GM18909 (cell line): ENCODE measurements around the gene HPS4.
"Not testable (repeated sequence)": the region's sequence is repeated elsewhere in the genome, so short reads cannot be mapped to it uniquely, and the experiment has no call there.

Experiments used
- ATAC-seq: cut with Tn5 transposase; IDR thresholded peaks from one replicate; pipeline ENCODE4 v1.9.1; 2021; ENCODE audit warnings: mild to moderate bottlenecking; ENCODE audit not compliant: unreplicated experiment, poor library complexity

The HPS4 gene

DNA sequence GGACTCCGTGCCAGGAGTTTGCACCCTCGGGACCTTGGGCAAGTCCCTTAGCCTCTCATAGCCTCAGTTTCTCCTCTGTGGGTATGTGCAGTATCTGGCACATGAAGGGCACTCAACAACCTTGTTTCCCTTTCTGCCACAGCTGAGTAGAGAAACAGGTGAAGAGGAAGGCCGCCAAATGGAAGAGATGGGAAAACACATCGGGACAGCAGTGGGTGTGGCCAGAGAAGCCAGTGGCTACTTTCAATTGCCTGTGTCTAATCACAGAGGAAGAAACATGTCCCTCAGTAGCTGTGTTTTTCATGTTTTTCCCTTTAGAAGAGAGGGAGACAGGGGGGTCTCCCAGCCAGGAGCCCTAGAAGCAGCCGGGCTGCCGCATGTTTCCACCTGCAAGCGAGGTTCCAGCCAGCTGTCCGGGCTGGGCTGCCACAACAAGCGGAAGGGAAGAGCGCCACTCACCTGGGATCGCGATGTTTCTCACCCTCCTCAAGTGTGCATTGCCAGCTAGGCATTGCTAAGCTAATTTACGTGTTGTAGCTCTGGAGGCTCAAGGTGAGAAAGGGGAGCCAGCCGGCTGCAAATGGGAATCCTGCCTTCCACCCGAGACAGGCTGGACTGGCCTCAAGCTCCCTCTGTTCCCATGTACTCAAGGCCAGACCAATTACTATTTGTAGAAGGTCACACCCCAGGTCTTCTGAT lies 37.9 kb downstream of the HPS4 start:
- ATAC-seq = no peak

DNA sequence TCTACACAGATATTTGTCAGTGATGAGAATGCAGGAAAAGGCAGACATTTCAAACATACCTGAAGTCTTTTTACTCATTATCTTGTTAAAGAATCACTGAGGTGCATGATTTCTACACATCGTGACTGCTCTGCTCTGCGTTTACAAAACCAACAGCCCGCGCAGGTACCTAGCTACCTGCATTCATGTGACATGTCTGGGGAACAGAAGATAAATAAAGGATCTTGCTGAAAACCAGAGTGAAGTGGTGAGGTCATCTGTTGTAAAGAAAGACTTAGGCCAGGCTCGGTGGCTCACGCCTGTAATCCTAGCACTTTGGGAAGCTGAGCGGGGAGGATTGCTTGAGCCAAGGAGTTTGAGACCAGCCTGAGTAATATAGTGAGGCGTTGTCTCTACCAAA lies 38.8 kb downstream of the HPS4 start:
- no peak for ATAC-seq

DNA sequence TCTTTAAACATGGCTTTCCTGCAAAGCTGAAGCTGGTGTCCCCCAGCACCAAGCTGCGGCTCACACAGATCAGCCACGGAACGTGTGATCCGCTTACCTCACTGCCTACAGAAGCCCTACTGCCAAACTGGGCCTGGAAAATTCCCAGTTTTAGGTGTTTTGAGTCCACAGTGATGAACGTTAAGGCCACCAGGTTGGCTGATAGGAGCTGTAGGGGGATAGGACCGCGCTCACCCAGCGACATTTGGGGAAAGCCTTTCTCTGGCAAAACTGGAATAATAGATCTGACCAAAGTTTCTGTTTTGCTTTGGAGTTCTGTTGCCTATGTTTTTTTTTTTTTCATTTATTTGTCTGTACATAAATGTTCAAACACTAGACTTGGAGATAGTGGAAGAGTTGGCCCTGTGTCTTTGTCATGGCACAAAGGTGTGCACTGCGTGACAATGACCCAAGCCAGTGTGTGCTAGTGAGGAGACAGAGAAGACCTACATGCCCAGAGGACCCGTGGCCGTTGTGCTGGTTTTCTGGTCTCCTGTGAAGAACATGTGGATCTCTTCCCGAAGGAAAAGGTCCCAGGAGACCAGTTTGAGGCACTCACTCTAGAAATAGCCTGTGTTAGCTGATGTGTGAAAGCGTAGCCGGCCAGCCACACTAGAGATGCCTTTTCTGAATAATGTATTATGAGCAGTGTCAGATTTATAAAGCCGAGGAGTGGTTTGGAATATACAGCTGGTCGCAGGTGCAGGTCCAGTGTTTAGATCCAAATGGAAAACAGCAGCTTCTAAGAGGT lies 39.5 kb downstream of the HPS4 start:
- no peak for ATAC-seq

DNA sequence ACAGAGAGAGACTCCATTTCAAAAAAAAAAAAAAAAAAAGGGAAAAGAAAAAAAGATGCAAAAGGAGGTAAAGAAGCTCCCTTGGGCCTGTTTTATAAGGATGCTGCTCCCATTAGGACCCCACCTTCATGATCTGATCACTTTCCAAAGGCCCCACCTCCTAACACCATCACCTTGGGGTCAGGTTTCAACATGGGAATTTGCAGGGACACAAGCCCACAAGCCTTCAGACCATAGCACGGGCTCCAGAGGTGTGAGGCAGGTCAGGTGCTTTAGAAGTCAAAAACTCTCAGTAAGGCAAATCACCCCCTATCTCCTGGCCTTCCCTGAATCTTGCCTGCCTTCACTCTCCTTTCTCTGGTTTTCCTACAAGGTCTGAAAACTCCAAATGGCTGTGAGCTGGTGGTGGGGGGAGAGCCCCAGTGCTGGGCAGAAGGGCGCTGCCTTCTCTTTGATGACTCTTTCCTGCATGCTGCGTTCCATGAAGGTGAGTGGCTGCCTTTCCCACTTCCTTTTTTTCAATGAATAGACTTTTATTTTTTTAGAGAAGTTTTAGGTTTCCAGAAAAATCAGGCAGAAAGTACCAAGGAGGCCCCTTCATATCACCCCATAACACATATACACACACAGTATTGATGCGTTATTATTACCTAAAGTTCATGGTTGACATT lies 41.4 kb downstream of the HPS4 start:
- ATAC-seq = no peak

DNA sequence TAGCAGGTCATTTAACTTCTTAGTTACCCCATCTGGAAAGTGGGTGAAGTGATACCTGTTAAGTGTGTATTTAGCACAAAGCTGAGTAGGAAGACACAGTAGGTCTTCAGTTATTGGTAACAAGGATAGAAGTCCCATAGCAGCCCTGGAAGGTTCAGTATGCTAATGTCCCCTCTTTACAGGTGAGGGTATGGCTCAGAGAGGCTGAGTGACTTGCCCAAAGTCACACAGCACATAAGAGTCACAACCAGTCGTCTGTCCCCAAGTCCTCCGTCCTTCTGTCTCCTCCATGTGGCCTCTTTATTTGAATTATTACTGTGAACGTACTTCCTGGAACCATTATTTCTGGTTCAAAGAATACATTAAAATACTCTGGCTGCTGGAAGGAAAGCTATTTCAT lies 44.0 kb downstream of the HPS4 start:
- ATAC-seq = no peak

DNA sequence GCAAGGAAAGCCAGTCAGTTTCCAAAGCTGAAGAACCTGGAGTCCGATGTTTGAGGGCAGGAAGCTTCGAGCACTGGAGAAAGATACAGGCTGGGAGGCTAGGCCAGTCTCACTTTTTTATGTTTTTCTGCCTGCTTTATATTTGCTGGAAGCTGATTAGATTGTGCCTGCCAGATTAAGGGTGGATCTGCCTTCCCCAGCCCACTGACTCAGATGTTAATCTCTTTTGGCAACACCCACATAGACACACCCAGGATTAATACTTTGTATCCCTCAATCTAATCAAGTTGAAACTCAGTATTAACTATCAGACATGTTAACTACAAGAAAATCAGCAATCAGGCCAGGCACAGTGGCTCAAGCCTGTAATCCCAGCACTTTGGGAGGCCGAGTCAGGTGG lies 44.8 kb downstream of the HPS4 start:
- ATAC-seq = not testable (repeated sequence)

DNA sequence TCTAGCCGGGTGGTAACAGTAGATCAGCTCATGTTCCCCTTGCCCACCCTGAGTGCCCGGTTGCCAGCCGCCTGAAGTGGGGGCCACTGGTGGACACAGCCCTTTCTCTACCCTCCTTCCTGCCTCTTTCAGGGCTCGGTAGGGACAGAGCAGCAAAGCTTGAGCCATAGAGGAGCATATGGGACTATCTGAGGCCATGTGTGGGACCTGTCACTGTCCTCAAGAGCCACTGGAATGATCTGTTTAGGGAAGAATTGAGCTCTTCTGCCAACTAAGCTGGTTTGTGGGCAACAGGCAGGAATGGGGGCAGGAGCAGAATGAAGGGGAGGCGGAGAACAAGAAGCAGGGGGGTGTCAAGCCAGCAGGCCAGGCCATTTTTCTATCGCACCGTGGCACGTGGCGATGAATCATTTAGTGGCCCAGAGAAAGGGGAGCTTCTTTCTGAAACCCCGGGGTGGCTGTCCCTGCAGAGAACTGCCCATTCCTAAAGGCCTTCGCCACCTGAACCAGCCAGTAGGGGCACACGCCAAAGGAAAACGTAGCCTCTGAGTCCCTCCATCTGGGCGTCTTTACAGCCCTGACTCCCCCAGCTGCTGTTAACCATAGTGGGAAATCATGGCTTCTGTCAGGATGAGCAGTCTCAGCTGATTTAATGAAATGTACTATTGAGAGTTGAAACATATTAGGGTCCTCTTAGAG lies 45.7 kb downstream of the HPS4 start:
- no peak for ATAC-seq

DNA sequence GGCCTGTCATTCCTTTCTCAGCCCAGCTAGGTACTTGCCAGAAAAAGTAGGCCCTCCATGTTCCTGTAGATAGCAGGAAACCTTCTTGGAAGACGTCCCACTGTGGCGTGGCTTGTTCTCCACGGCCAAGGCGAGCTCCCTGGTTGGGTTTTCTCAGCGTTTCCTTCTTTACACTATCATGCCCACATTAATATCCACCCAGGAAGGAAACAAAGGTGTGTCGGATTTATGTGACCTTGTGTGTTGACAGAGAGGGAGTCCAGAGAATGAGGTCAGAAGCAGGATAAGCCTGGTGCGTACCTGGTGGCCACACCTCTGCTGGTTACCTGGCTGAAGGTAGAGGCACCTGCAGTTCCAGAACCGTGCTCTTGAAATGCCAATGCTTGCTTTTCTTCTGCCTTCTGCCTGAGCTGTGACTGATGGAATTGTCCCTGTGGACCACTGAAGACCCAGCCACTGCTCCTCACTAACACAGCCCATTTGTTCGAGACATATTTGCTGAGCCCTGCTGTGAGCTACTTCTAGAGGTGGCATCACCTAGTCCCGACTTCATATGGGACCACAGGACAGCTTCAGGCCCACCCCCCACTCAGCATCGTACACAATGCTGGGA lies 46.6 kb downstream of the HPS4 start:
- ATAC-seq = no peak

DNA sequence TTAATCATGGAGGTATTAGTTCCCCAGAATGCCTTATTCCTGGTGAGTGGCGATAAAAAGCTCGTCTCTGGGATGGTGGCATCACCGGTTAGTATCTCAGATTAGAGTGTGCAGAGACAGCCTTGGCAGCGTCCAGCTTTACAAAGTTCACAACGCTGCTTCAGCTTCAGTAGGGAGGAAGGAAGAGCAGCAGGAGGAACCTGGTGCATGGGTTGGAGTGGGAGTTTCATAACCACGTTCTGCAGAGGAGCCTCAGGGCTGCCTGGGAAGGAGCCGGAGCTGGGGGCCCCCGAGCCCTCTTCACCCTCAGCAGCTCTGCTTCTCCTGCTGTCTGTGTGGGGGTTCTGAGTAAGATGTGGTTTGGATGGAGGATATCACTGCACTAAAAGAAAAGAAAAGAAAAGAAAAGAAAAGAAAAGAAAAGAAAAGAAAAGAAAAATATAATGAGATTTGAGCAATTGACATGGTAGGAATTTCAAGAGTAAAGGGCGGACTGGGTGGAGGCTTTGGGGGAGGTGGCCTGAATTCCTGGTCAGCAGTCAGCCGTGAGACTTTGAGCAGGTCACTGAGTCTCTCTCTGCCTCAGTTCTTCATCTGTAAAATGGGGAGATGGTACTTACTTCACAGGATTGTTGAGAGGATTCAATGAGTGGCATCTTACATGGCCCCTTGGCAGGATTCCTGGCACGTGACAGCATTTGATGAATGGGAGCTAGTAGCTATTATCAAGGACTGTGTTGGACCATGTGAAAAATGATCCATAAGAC lies 48.1 kb downstream of the HPS4 start:
- no peak for ATAC-seq

DNA sequence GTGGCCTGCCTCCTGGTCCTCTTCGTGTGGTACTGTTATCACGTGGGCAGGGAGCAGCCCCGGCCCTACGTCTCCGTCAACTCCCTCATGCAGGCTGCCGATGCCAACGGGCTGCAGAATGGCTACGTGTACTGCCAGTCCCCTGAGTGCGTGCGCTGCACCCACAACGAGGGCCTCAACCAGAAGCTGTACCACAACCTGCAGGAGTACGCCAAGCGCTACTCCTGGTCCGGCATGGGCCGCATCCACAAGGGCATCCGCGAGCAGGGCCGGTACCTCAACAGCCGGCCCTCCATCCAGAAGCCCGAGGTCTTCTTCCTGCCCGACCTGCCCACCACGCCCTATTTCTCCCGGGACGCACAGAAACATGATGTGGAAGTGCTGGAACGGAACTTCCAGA lies 49.8 kb downstream of the HPS4 start:
- ATAC-seq = no peak

DNA sequence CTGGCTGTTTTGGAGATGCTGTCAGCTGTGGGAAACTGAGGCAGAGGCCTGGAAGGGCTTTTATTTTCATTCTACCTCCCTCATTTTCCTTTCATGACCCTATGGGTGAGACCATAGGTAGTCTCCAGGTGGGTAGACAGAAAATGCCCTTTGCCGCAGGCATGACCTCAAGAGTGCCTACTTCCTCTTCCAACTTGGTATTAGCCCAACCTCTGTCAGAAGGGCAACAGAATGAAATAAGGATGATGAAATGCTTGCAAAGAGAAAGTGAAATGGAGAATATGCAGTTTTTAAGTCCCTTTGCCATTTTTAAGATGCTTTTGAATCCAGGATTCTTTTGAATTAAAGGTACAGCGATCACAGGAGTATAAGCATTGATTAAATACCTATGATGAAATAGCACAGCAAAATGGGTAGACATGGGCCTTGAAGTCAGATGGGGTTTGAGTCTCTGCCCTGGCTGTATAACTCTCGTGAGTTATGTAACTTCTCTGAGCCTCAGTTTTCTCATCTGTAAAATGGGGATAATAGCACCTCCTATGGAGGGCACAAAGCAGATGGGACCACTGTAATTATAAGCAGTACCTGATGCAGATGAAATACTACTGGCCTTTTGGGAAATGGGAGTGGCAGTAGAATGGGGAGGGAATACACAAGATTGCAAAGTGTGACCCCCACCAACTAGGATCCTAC lies 50.8 kb downstream of the HPS4 start:
- ATAC-seq = peak; percentile 35

DNA sequence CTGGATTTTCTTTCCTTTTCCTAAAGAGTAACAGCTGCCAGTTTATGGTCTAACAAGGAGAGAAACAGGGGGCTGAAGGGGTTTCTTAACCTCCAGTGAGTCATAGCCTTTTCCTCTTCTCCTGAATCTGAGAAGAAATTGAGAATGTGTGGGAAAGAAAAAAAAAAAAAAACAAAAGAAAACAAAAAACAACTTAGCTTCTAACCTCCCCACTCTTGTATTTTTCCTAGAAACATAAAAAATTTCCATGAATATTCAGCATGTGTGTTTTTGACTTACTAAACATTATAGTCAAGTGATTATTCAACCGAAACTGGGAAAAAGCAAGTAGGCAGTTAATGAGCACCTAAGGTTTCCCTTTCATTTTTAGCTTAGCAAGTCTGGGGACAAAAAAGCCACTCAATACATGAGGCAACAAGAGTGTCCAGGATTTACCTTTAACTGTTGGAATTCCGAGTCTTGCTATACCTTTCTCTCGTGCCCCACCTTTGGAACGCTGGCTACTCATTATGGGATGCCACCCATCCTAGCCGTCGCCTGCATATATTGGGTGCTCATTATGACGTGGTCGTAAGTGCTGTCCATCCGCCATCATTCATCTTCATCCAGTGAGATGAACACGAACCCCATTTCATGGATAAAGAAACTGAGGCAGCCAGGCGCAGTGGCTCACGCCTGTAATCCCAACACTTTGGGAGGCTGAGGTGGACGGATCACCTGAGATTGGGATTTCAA lies 52.2 kb downstream of the HPS4 start:
- ATAC-seq = no peak

DNA sequence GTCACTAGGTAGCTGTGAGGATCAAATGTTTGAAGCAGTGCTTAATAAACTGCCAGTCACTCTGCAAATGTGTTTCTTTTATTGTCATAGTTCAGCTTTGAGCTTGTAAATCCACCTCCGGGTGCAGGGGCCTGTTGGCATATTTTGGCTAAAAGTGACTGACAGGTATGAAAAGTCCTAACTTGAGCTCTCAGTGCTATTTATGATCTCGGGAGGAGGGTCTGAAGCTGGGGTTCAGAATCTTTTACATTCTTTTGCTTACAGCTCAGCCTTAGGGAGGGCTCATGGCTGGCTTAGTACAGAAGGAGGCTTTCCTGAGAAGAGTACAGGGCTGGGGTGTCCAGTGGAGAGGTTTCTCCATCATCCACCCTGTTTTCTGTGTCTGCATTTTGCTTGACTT lies 53.0 kb downstream of the HPS4 start:
- no peak for ATAC-seq

DNA sequence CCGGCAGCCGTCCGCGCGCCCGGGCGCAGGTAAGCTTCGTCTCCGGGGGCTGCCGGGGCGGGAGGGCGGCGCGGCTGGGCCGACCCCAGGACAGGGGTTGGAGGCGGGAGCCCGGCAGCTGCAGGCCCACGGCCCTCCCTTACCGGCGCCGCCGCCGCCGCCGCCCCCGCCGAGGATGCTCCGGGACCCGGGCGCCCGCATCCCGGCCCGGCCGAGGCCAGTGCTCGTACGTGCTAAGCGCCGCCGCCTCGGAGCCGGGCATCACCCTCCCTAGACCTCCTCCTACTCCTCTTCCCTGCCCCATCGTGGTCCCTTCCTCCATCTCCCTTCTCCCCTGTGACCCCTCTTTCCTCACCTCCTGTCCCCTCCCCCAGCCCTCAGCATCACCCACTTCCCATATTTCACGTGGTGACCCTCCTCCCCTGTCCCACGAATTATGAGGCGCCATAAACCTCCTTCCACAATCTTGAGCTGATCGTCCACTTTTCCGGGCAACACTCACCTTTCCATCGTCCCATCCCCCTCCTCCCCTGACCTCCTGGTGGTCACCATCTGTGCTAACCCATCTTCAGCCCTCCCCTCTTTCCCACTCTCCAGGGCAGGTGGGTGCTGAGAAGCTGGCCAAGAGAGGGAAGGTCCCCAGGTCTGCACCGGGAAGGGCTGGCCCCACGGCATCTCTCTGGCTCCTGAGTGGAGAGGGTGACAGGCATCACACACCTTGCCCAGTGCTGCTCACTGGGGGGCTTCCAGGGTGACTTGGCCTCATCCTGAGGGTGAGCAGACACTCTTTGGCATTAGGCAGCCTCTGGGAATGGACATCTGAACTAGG lies 53.9 kb downstream of the HPS4 start:
- ATAC-seq = peak; percentile 4

DNA sequence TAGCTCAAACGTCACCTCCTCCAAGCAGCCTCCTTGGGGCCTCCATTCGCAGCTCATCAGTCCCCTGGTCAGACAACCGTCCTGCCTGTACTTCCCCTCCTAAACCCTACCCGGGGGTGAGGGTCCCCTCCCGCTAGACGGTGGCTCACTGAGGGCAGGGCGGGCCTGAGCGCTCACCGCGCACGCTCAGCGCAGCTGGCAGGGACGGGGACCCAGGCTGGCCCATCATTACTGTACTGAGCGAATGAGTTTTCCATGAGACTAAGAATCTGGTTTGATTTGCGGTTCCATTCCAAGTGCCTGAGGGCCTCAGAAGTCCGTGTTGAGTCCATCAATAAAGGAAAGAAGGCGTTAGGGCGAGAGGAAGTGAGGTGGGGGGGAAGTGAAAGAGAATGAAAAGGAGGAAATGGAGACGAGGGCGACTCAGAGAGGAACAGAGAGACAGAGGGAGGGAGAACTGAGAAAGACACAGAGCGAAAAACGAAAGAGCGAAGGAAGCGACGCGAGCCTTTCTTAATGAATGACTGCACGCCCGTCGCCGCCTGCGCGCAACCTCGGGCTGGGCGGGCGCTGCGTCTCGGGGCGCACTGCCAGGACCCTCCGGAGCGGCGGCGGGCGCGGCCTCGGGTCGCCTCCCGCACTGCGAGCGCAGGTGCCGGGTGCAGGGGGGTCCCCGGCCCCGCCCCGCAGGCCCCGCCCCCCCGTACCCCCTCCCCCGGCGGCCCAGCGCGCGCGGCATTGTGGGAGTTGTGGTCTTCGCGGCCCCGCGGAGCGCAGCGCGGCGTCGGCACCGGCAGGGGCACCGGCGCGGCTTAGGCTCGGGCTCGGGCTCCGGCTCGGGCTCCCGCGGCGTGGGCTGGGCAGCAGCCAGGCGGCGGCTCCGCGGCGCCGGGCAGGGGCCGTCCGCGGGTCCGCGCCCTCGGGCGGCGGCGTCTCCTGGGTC lies 54.8 kb downstream of the HPS4 start, which contains the start of gene ASPHD2:
TSS of gene ASPHD2 (plus strand) at position 746 of the 943 bp plus-strand sequence. CDS start 4,356 bp downstream, outside the sequence.
- peak; percentile 68 for ATAC-seq

DNA sequence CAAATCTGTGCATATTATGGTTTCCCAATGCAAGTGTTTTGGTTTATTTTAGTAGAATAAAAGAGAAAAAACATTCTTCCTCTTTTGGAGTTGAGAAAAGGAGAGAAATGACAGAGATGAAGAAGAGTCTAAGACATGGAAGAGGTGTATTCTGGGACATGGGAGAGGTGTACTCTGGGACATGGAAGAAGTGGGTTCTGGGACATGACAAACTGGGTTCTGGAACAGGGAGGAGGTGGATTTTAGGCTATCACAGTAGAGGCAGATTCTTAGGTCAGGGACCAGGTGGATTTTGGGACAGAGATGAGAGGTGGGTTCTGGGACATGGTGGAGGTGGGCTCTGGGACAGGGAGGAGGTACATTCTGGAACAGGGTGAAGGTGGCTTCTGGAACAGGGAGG lies 56.7 kb downstream of the HPS4 start:
- no peak for ATAC-seq
